Panc1 (cell line): ENCODE data around the gene ARHGEF40.

Experiments used
- CTCF ChIP-seq: fragments of 450-650 bp; IDR thresholded peaks from 2 replicates; pipeline ENCODE4 v1.5.1; 2017; ENCODE audit warnings: mild to moderate bottlenecking
- TCF7L2 ChIP-seq: IDR thresholded peaks from 2 replicates; pipeline ENCODE4 v1.6.1; 2011; ENCODE audit warnings: mild to moderate bottlenecking, low read depth, low read length, inconsistent platforms

- TF ChIP-seq CTCF (no peak), TCF7L2 (no peak)
These were observed 44.5 kb upstream of the ARHGEF40 start for GRCh38 chr14:21025371-21026273.
